Measurements from ENCODE around the gene CCL21.

Gene CCL21

GRCh38 chr9:34741628-34742027 is 31.7 kb upstream of the CCL21 start:
- TF ChIP-seq TAF1 (IDR thresholded peaks at IDR 0.05; ENCODE audit: borderline replicate concordance, insufficient read depth, low read length) (no peak), FOXP2 (optimal IDR thresholded peaks at IDR 0.05; ENCODE audit: borderline replicate concordance, extremely low read depth, extremely low read length, insufficient read depth) (no peak), POLR2AphosphoS5 (IDR thresholded peaks at IDR 0.05; ENCODE audit: low read depth, low read length) (no peak), SIN3A (IDR thresholded peaks at IDR 0.05; ENCODE audit: borderline replicate concordance, insufficient read depth, low read length) (no peak)
- TF ChIP-seq, protein P1, sequence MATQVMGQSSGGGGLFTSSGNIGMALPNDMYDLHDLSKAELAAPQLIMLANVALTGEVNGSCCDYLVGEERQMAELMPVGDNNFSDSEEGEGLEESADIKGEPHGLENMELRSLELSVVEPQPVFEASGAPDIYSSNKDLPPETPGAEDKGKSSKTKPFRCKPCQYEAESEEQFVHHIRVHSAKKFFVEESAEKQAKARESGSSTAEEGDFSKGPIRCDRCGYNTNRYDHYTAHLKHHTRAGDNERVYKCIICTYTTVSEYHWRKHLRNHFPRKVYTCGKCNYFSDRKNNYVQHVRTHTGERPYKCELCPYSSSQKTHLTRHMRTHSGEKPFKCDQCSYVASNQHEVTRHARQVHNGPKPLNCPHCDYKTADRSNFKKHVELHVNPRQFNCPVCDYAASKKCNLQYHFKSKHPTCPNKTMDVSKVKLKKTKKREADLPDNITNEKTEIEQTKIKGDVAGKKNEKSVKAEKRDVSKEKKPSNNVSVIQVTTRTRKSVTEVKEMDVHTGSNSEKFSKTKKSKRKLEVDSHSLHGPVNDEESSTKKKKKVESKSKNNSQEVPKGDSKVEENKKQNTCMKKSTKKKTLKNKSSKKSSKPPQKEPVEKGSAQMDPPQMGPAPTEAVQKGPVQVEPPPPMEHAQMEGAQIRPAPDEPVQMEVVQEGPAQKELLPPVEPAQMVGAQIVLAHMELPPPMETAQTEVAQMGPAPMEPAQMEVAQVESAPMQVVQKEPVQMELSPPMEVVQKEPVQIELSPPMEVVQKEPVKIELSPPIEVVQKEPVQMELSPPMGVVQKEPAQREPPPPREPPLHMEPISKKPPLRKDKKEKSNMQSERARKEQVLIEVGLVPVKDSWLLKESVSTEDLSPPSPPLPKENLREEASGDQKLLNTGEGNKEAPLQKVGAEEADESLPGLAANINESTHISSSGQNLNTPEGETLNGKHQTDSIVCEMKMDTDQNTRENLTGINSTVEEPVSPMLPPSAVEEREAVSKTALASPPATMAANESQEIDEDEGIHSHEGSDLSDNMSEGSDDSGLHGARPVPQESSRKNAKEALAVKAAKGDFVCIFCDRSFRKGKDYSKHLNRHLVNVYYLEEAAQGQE (IDR thresholded peaks at IDR 0.05; ENCODE audit: insufficient read depth in 1 of 2, low read depth in 2 of 2, low read length in 2 of 2): no peak

- no peak for TF ChIP-seq SIN3A (IDR thresholded peaks at IDR 0.05; ENCODE audit: borderline replicate concordance, insufficient read depth, low read length)
- TF ChIP-seq, protein P1 (IDR thresholded peaks at IDR 0.05; ENCODE audit: insufficient read depth in 1 of 2, low read depth in 2 of 2, low read length in 2 of 2): no peak
- no peak for TF ChIP-seq FOXP2 (optimal IDR thresholded peaks at IDR 0.05; ENCODE audit: borderline replicate concordance, extremely low read depth, extremely low read length, insufficient read depth)
- no peak for TF ChIP-seq POLR2AphosphoS5 (IDR thresholded peaks at IDR 0.05; ENCODE audit: low read depth, low read length)
- TF ChIP-seq TAF1 (IDR thresholded peaks at IDR 0.05; ENCODE audit: borderline replicate concordance, insufficient read depth, low read length): no peak
These were observed 27.8 kb upstream of the CCL21 start for GRCh38 chr9:34737677-34738260.

DNA sequence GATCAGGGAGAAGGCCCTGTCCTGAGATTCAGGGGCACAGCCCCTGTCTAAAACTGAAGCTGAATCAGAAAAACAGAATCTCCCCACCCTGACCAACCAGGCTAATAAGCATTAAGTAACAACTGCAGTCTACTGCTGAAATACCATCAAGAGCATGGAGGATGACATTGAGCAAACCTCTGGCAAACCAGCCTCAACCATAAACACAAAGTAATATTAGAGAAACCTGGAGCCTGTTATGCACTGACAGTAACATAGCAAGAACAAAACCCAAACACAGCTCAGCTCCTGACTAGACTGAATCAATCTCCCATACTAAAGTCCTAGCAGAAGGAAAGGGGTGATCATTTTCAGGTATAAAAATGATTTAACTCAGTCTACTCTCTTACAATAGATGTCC is 24.8 kb upstream of the CCL21 start:
- TF ChIP-seq POLR2AphosphoS5 (IDR thresholded peaks at IDR 0.05; ENCODE audit: low read depth, low read length) (no peak), SIN3A (IDR thresholded peaks at IDR 0.05; ENCODE audit: borderline replicate concordance, insufficient read depth, low read length) (no peak), TAF1 (IDR thresholded peaks at IDR 0.05; ENCODE audit: borderline replicate concordance, insufficient read depth, low read length) (no peak), FOXP2 (optimal IDR thresholded peaks at IDR 0.05; ENCODE audit: borderline replicate concordance, extremely low read depth, extremely low read length, insufficient read depth) (no peak)
- TF ChIP-seq, protein P1 (IDR thresholded peaks at IDR 0.05; ENCODE audit: insufficient read depth in 1 of 2, low read depth in 2 of 2, low read length in 2 of 2): no peak

DNA sequence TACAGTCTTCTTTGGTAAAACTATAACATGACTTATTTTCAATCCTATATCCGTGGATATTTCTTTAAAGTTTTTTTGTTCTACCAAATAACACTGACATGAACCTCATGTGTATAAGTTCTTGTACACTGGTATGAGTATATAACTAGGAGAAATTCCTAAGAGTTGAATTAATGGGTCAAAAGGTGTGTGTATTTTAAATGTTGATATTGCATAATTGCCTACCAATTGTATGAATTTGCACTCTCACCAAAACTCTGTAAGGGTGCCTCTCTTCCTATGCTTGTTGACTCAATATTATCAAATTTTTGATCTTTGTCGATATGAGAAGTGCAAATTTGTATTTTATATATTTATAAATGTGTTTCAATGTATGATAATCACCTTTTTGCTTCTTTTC is 22.9 kb upstream of the CCL21 start:
- TF ChIP-seq, protein P1 (IDR thresholded peaks at IDR 0.05; ENCODE audit: insufficient read depth in 1 of 2, low read depth in 2 of 2, low read length in 2 of 2): no peak
- TF ChIP-seq POLR2AphosphoS5 (IDR thresholded peaks at IDR 0.05; ENCODE audit: low read depth, low read length) (no peak), SIN3A (IDR thresholded peaks at IDR 0.05; ENCODE audit: borderline replicate concordance, insufficient read depth, low read length) (no peak), TAF1 (IDR thresholded peaks at IDR 0.05; ENCODE audit: borderline replicate concordance, insufficient read depth, low read length) (no peak), FOXP2 (optimal IDR thresholded peaks at IDR 0.05; ENCODE audit: borderline replicate concordance, extremely low read depth, extremely low read length, insufficient read depth) (no peak)

Measured in PFSK-1 (cell line).